HG03108 (cell line): ENCODE data around the gene TMEM52.

Source experiments
- ATAC-seq: cut with Tn5 transposase; IDR thresholded peaks from one replicate; pipeline ENCODE4 v1.9.1; 2021; ENCODE audit warnings: moderate library complexity; ENCODE audit not compliant: unreplicated experiment

TMEM52 gene

DNA sequence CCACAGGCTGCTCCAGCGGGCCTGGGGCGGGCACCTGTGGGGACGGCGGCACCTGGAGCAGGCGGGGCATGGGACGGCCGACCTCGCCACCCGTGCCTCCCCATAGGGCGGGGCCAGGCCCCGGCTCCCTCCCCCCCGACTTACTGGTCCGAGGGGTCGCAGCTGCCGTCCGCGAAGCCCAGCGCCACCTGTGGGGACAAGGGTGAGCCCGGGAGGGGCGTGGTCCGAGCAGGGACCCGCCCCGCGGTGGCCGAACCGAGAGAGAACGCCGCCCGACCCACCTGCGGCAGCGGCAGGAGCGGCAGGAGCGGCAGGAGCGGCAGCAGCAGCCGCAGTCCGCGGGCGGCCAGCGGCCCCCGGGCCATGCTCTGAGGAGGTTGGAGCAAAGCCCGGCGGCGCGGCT, at the start of gene TMEM52:
TMEM52 (minus strand) TSS at position 379 of the 403 bp plus-strand sequence; CDS start at position 365, 14 bp downstream.
- peak; percentile 15 for ATAC-seq

GRCh38 chr1:1967879-1968278, 48.8 kb upstream of the TMEM52 start:
- ATAC-seq, result no peak

GRCh38 chr1:1967151-1967550, 48.1 kb upstream of the TMEM52 start:
- no peak for ATAC-seq

GRCh38 chr1:1966071-1966740, 47.1 kb upstream of the TMEM52 start:
- no peak for ATAC-seq

DNA sequence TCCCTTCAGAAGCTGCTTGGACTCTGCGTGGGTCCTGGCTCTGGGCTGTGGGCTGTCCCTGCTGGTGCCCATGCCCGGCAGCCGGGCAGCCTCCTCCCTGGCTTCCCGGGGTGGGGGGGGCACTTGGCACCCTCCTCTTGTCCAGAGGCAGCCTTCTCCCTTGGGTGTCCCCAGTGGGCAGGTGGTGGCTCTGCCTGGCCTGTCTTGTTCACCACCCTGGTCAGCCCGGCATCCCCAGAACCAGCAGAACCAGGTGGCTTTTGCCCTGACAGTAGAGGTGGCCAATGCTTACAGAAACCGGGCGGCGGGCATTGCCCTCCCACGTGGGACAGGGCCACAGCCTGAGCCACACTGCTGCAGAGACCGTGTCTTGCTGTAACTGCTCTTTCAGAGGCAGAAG, 46.5 kb upstream of the TMEM52 start:
- ATAC-seq, result no peak

GRCh38 chr1:1964811-1965210, 45.7 kb upstream of the TMEM52 start:
- no peak for ATAC-seq

GRCh38 chr1:1963570-1963969, 44.5 kb upstream of the TMEM52 start:
- ATAC-seq, result no peak

DNA sequence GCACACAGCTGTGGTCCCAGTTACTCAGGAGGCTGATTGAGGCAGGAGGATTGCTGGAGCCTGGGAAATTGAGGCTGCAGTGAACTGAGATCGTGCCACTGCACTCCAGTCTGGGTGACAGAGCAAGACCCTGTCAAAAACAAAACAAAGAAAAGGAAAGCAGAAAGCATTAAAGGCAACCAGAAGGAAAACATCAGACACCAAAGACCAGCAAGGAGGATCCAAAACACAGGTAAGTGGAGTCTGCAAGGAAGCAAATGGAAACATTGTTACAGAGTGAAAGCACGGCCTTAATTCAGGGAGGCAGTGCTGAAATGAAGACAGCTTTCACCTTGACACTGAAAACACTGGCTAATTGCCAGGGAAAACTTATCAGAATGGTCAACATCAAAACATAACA, 43.7 kb upstream of the TMEM52 start:
- ATAC-seq, result no peak

DNA sequence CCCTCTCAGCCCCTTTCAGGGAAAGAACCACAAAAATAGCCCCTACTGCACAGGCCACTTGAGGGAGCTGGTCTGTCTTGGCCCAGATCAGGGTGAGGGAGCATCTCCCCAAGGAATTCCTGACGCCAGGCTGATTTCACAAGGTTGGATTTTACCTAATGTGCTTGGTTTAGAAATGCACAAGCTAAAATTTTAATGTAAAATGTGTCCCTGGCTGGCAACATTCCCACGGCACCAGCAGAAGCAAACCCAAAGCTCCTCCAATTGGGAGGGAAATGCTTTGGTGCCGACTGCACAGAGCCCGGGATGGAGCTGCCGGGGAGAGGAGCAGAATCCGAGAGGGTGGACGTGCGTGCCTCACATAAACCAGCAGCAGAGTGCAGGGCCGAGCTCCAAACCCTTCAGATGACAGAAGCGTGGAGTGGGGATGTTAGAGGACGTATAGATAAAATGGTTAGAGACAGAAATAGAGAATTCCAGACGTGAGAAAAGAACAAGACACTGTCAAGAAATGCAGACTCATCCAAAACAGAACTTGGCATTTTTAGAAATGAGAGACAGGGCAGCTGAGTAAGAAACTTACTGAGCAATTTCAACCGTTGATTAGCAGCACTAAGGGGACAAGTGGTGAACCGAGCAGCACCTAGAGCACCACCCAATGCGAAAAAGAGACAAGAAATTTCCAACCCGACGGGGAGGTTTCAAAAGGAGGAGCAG, 41.6 kb upstream of the TMEM52 start:
- no peak for ATAC-seq

DNA sequence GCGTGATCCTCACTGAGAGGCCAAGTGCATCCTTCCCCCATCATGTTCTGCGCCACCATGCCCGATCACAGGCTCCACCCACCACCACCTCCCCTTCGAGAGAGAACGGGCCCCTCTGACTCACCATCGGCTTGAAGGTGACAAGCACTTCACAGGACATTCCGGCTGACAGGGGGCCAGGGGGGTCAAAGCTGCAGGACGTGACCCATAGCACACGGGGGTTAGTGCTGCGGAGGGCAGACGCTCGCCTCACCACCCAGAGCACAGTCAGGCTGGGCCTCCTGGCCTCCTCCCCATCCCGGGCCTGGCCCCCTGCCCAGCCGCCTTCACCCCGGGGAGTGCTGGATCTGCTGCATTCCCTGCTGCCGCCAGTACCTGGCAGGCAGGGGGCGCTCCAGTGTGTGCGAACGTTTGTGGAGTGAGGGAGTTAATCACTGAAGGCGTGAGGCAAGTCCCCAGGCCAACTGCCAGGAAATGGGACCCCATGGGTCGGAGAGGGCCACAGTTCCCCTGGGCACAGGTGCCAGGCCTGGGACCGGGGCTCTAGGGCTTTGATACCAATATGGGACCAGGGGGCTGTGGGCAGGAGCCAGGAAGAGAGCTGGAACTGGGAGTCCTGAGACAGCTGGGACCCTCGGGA, 40.9 kb upstream of the TMEM52 start:
- ATAC-seq, result no peak

DNA sequence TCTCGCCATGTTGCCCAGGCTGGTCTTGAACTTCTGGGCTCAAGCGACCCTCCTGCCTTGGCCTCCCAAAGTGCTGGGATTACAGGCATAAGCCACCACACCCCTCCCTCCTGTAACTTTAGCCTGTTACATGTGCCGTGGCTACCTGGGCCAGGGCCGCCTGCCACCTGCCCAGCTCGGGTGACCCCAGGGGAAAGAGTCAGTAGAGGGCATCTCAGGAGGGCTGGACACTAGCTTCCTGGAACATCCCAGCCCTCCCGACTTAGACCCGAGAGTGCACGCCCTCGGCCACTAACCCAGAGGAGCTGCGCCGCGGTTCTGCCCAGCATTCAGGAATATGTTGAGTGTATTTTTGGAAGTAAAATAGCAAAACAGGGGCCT, 40.4 kb upstream of the TMEM52 start:
- no peak for ATAC-seq

DNA sequence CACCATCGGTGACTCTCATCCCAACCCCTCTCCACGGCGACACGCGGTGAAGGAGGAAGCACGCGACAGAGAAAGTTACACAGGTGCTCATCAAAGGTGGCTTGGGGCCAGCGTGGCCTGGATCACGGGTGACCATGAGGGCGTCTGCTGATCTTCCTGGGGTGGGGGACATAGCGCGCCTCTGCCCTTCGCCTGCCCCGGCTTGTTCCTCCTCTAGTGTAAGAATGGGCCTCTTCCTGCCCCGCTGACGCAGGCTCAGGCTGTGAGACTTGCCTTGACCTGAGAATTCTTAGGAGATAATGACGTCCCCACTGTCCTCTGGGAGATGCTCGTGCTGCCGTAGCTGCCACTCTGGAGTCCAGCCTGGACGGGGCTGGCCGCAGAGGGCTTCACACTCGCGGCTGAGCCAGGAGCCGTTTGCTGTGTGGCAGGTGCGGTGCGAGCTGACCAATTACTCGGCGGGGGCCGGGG, 39.0 kb upstream of the TMEM52 start:
- no peak for ATAC-seq

DNA sequence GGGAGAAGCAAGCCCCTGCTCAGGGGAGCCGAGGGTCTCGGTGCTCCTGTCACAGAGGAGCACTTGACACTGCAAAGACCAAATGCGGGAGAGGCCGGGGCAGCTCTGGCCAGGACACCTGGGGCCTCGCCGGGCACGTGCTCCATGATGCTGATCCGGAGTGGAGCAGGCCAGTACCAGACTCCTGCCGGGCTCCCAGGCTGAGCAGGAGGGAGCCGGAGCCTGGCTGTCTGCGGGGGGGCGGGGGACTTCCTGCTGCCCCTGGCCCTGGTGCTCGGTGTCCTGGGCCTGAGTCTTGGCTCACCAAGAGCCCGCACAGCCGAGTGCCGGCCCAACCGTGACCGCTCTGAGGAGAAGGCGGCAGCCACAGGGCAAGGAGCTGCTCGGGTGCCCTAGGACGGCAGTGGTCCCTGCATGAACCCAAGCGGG, 38.5 kb upstream of the TMEM52 start:
- ATAC-seq, result no peak

GRCh38 chr1:1956586-1957532, 37.8 kb upstream of the TMEM52 start:
- ATAC-seq, result no peak

- ATAC-seq, result no peak
Observed at GRCh38 chr1:1956101-1956500, 37.0 kb upstream of the TMEM52 start.

DNA sequence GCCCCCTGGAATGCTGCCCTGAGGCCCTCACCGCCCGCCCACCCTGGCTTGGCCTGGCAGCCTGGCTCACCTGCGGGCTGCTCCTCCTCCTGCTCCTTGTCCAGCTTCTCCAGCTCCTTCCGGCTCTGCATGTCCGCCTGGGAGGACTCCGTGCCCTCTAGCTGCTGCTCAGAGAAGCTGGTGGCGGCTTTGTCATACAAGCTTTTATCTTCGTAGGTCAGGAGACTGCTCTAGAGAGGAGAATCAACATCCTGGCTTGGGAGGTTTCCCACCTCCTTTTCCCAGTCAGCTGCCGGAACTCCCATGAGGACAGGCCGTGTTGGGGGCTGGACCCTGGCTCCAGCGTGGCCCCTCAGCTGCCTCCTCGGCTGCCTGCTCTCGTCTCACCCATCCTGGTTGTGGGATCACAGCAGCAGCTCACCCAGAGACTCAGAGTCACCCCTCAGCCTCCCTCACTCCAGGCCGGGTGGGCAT, 36.6 kb upstream of the TMEM52 start:
- ATAC-seq, result no peak

DNA sequence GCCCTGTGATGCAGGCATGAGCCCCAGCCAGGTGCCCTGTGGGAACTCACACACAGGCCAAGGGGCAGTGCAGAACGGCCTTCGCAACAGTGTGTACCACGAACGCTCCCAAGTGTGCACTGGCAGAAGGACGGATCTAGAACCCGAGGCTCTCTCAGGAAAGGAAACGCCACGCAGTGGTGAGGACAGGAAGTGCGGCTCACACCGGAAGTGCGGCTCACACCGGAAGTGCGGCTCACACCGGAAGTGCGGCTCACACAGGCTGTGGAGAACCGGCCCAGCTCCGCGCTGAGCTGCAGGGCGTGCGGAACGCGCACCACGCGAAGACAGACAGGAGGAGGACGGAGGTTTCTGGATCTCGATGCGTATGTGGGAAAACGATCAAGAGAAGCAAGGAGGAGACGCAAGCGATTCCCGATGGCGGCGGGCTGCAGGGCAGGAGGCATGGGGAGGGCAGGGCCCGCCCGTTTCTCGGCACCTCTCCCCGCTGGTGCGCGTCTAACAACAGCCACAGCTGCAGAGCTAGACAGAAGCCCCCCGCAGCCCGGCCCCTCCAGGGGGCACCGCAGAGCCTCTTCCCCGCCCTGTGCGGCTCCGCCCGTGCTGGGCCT, 35.9 kb upstream of the TMEM52 start:
- no peak for ATAC-seq

- ATAC-seq, result no peak
Observed at GRCh38 chr1:1954015-1954414, 34.9 kb upstream of the TMEM52 start.

DNA sequence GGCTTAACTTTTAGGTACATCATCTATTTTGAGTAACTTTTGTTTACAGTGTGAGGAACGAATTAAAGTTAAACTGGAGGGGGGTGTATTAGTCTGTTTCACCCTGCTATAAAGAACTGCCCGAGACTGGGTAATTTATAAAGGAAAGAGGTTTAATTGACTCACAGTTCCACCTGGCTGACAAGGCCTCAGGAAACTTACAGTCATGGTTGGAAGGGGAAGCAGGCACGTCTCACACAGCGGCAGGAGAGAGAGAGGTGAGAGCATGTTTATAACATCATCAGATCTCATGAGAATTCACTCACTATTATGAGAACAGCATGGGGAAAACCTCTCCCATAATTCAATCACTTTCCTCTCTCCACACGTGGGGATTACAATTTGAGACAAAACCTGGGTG, 31.9 kb upstream of the TMEM52 start:
- no peak for ATAC-seq

DNA sequence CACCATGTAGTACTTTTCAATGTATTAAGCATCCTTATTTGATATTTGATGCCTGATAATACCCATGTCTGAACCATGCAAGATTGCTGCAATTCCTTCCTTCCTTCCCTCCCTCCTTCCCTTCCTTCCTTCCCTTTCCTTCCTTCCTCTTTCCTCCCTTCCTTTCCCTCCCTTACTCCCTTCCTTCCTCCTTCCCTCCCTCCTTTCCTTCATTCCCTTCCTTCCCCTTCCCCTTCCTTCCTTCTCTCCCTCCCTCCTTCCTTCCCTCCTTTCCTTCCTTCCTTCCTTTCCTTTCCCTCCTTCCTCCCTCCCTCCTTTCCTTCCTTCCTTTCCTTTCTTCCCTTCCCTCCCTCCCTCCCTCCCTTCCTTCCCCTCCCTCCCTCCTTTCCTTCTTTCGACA, 29.7 kb upstream of the TMEM52 start:
- no peak for ATAC-seq
